Measurements from ENCODE around the gene CMIP. TPM values are rescaled to one million over a fixed set of nuclear protein-coding genes. Genes with fewer than 3 reads are reported as not detected.
"Not testable (repeated sequence)": the region's sequence is repeated elsewhere in the genome, so short reads cannot be mapped to it uniquely, and the experiment has no call there.

The CMIP gene
- total and polyA plus RNA-seq, 7 donors: 11.0 to 60.3 (median 20.4) TPM

- Histone ChIP-seq H3K27ac (no peak overlapping the region), H3K27me3 (no peaks in the 10 kb centered on the region), H3K36me3 (no peaks in the 10 kb centered on the region), H3K9me3 (peaks cover 0 to 2% (median under 1%) of the 10 kb centered on the region in 4 donors), H3K4me3 (no peak overlapping the region), H3K4me1 (peaks cover 0 to 23% (median 14%) of the 10 kb centered on the region in 4 donors)
- WGBS, 2 donors: 98% methylated on average over 1 of the region's 1 CpG
- intact Hi-C loops (cut with DNase I): loop anchor here (5.0 kb wide), 1 partner anchor 222 kb away; no protein-coding TSS in a partner anchor
- DNase-seq: peak; percentile 37
- TF ChIP-seq CTCF (IDR thresholded peaks at IDR 0.05) (no peak), EP300 (IDR thresholded peaks at IDR 0.05) (no peak), POLR2AphosphoS5 (IDR thresholded peaks at IDR 0.05) (no peak), POLR2A (IDR thresholded peaks at IDR 0.05) (no peak)
Observed at GRCh38 chr16:81399909-81400308, 44.7 kb upstream of the CMIP start.

DNA sequence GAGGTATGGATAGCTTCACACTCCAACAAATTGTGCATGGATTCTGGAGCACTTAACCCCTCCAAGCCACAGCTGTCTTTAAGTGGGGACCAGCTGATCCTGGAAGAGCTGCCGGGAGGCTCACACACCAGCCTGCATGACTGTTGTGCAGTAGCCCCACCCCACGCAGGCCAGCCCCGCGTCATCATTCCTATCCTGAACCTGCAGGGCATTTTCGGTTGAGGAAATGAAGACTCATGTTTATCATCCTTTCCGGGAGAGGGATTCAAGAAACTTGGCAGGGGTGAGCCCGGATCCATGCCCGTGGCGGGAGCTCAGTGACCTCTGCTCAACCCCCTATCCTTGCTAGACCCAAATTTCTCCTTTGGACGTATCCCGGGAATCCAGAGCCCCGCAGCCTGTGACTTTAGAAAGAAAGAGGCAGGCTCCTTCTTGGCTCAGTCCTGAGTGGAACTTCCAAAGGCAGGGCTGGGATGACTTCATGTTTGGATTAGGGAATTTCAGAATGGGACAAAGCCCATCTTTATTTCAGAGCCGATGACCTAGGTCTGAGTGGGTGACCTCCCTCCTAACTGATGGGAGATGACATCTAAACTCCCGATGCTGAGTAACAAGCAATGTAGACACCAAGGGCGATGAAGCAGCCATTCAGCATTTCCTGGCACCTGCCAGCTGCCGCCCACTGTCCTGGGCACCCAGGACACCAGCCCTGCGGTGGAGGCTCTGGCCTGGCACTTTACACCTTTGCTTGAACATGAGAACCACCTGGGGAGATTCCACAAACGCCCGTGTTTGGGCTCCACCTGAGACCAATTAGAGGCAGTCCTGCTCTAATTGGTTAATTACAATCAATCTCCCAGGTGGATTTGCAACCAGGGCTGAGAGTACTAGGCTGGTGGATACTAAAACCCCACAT lies 43.3 kb upstream of the CMIP start:
- Histone ChIP-seq H3K4me1 (peaks cover 0 to 14% (median 6%) of the 10 kb centered on the region in 4 donors), H3K27ac (peak overlapping the region in 1 of 4 donors; percentile 30), H3K27me3 (no peaks in the 10 kb centered on the region), H3K36me3 (no peaks in the 10 kb centered on the region), H3K4me3 (no peak overlapping the region), H3K9me3 (peaks cover 0 to 2% (median under 1%) of the 10 kb centered on the region in 4 donors)
- 41 to 71% methylated on average over 19 of the region's 19 CpGs for WGBS, 2 donors
- TF ChIP-seq EP300 (IDR thresholded peaks at IDR 0.05) (no peak), CTCF (IDR thresholded peaks at IDR 0.05) (no peak), POLR2A (IDR thresholded peaks at IDR 0.05) (no peak), POLR2AphosphoS5 (IDR thresholded peaks at IDR 0.05) (peak in 1 of 4 donors; percentile 38)
- DNase-seq: peak; percentile 64
- intact Hi-C loops (cut with DNase I): loop anchor here (5.0 kb wide), 1 partner anchor 221 kb away; no protein-coding TSS in a partner anchor

DNA sequence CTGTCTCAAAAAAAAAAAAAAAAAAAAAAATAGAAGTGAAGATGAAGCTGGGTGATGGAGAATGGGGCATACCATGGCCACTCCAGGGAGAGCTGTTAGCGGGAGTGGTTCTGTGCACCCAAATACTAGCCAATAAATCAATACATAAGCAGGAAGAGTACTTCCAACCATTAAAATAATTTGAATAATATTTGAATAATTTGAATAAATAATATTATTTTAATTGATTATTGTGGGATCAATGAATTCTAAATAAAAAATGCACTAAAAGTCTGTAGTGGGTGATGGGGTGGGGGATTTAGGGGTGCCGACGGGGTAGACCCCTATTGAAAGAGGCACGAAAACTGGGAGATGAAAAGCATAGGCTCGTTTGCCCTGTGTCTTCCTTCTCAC lies 41.4 kb upstream of the CMIP start:
- no peak for DNase-seq
- WGBS, 2 donors: 23 to 26% methylated on average over 5 of the region's 5 CpGs
- H3K4me1 ChIP-seq: peaks cover 0 to 14% (median 6%) of the 10 kb centered on the region in 4 donors
- H3K4me3 ChIP-seq: no peak overlapping the region
- TF ChIP-seq CTCF (IDR thresholded peaks at IDR 0.05) (no peak), POLR2AphosphoS5 (IDR thresholded peaks at IDR 0.05) (no peak), POLR2A (IDR thresholded peaks at IDR 0.05) (no peak), EP300 (IDR thresholded peaks at IDR 0.05) (no peak)
- H3K27ac ChIP-seq: no peak overlapping the region
- no peaks in the 10 kb centered on the region for H3K36me3 ChIP-seq
- intact Hi-C loops (cut with DNase I): loop anchor here (1.0 to 5.0 kb wide), 2 partner anchors 219 to 319 kb away; no protein-coding TSS in a partner anchor
- H3K27me3 ChIP-seq: no peaks in the 10 kb centered on the region
- peaks cover 0 to 2% (median under 1%) of the 10 kb centered on the region in 4 donors for H3K9me3 ChIP-seq

DNA sequence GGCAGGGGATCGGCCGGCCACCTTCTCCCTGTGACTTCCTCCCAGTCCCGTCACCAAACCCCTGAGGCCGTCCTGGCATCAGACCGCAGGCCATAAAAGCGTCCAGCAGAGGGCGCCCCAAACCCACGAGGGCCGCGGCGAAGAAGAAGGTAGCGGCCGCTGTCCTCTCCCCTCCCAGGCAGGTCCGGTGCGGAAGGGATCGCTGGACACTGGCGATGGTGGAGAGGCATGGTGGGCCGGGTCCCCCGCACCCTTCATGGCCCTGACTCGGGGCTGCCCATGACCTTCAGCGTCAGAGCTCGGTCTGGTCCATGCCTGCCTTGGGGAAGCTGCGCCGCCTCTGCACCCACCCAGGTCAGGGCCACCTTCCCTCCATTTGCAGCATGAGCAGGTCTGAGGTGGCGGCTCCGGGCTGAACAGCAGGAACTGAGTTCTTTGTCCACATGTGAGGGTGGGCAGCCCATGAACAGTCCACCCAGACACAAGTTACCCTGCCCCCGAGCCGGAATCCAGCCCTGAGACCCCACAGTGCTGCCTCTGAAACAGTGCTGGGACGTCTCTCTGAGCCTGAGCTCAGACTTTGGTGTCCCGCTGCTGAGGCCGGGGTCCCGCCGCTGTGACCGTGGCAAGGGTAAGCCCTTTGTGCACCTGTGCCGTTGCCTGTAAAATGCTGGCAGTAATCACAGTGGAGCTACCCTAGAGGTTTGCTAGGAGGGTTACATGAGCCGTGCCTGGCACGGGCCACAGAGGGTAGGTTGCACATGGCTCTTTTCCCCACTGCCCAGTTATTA lies 40.8 kb upstream of the CMIP start:
- DNase-seq: peak; percentile 90

DNA sequence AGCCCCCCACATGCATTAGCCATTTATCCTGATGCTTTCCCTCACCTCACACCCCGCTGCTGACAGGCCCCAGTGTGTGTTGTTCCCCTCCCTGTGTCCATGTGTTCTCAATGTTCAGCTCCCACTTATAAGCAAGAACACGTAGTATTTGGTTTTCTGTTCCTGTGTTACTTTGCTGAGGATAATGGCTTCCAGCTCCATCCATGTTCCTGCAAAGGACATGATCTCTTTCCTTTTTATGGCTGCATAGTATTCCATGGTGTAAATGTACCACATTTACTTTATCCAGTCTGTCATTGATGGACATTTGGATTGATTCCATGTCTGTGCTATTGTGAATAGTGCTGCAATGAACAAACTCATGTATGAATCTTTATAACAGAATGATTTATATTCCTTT lies 39.6 kb upstream of the CMIP start:
- H3K9me3 ChIP-seq; H3K27me3 ChIP-seq; DNase-seq; H3K36me3 ChIP-seq; H3K4me3 ChIP-seq; intact Hi-C loops (cut with DNase I); H3K27ac ChIP-seq: not testable (repeated sequence)
- H3K4me1 ChIP-seq: peaks cover 0 to 14% (median 6%) of the 10 kb centered on the region in 4 donors
- 71 to 75% methylated on average over 2 of the region's 2 CpGs for WGBS, 2 donors

More for the DNA sequence above, 40.8 kb upstream of the CMIP start:
- Histone ChIP-seq H3K4me1 (peaks cover 0 to 14% (median 6%) of the 10 kb centered on the region in 4 donors), H3K4me3 (peak overlapping the region in 3 of 4 donors; percentile 19 to 34 (median 30)), H3K27me3 (no peaks in the 10 kb centered on the region), H3K27ac (no peak overlapping the region), H3K36me3 (no peaks in the 10 kb centered on the region), H3K9me3 (peaks cover 0 to 2% (median under 1%) of the 10 kb centered on the region in 4 donors)
- 12 to 27% methylated on average over 37 of the region's 37 CpGs for WGBS, 2 donors
- TF ChIP-seq POLR2A (IDR thresholded peaks at IDR 0.05) (no peak), CTCF (IDR thresholded peaks at IDR 0.05) (peak; percentile 89 to 98 (median 94)), EP300 (IDR thresholded peaks at IDR 0.05) (no peak), POLR2AphosphoS5 (IDR thresholded peaks at IDR 0.05) (peak in 1 of 4 donors; percentile 10)
- intact Hi-C loops (cut with DNase I): loop anchor here (1.0 to 5.0 kb wide), 2 partner anchors 219 to 319 kb away; no protein-coding TSS in a partner anchor

All from sigmoid colon (tissue), 7 donors.